HG02610 (cell line): ENCODE measurements around the gene TP53TG3D.
"Not testable (repeated sequence)": the region's sequence is repeated elsewhere in the genome, so short reads cannot be mapped to it uniquely, and the experiment has no call there.

Source experiments
- ATAC-seq: cut with Tn5 transposase; IDR thresholded peaks from one replicate; pipeline ENCODE4 v1.9.1; 2021; ENCODE audit warnings: mild to moderate bottlenecking, moderate library complexity; ENCODE audit not compliant: unreplicated experiment

Gene TP53TG3D, protein sequence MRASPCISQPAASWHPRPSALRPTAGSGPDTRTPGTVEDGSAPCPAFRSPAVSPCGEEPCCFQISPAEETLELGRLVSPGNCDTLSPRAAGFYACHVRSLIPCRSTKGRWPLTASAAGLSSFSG

DNA sequence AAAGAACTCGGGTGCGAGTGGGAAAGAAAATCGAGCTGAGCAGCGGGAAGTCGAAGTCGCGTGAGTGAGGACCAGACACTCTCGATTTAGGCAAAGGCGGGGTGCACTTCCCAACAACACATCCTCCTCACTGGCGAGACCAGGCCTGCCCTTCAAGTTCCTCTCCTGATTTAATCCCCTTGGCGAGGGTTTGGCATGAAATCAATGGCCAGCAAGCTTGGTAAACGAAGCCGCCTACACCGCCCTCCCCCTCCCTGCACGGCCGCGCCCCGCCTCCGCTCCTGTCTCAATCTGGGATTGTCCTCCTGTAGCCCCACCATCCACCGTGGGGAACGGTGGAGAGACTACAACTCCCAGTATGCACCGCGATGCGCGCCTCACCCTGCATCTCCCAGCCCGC lies at the start of gene TP53TG3D:
Gene TP53TG3D, plus strand, starts transcription at position 301 of the 400 bp plus-strand sequence. Its CDS starts 68 bp downstream, at position 369.
- ATAC-seq: not testable (repeated sequence)

DNA sequence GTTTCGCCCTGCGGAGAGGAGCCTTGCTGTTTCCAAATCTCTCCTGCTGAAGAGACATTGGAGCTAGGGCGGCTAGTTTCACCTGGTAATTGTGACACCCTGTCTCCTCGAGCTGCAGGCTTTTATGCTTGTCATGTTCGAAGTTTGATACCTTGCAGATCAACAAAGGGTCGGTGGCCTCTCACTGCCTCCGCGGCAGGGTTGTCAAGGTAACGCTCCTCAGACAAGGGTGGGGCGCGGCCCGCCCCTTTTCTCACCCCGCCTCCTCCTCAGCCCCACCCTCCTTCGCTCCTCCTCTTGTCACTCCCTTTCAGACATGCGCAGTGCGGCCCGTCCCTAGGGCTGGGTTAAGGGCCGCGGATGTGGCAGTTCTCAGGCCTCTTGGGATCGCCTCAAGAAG lies 421 bp downstream of the TP53TG3D start:
- ATAC-seq: not testable (repeated sequence)

- not testable (repeated sequence) for ATAC-seq
These were observed 8.4 kb downstream of the TP53TG3D start for GRCh38 chr16:32261526-32261925.

DNA sequence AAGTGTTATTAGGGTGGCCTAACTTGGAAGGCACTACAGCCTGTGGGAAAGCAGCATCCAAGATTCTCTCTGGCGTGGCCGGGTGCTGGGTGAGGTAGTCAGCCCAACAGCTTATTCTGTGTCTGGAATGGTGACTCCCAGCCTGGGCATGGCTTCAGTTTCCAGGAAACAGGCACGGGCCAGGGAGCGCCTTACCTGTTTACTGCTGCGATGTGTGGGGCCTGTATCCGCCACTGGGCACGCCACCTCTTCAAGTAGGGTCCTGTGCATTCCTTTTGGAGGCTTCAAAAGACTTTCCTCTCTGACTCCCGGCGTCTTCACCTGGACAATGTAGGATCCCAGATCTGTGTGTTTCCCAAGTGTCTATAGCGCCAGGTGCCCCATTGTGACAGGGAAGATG lies 10.5 kb downstream of the TP53TG3D start:
- not testable (repeated sequence) for ATAC-seq

DNA sequence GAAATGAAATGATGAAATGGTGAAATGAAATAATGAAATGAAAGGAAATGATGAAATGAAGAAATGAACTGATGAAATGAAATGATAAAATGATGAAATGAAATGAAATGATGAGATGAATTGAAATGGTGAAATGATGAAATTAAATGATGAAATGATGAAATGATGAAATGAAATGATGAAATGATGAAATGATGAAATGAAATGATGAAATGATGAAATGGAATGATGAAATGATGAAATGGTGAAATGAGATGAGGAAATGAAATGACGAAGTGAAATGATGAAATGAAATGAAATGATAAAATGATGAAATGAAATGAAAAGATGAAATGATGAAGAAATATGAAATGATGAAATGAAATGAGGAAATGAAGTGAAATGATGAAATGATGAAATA lies 28.8 kb downstream of the TP53TG3D start:
- ATAC-seq: not testable (repeated sequence)

GRCh38 chr16:32283024-32283423 lies 29.9 kb downstream of the TP53TG3D start:
- not testable (repeated sequence) for ATAC-seq

- ATAC-seq: not testable (repeated sequence)
These were observed 30.9 kb downstream of the TP53TG3D start for GRCh38 chr16:32283917-32284495.

DNA sequence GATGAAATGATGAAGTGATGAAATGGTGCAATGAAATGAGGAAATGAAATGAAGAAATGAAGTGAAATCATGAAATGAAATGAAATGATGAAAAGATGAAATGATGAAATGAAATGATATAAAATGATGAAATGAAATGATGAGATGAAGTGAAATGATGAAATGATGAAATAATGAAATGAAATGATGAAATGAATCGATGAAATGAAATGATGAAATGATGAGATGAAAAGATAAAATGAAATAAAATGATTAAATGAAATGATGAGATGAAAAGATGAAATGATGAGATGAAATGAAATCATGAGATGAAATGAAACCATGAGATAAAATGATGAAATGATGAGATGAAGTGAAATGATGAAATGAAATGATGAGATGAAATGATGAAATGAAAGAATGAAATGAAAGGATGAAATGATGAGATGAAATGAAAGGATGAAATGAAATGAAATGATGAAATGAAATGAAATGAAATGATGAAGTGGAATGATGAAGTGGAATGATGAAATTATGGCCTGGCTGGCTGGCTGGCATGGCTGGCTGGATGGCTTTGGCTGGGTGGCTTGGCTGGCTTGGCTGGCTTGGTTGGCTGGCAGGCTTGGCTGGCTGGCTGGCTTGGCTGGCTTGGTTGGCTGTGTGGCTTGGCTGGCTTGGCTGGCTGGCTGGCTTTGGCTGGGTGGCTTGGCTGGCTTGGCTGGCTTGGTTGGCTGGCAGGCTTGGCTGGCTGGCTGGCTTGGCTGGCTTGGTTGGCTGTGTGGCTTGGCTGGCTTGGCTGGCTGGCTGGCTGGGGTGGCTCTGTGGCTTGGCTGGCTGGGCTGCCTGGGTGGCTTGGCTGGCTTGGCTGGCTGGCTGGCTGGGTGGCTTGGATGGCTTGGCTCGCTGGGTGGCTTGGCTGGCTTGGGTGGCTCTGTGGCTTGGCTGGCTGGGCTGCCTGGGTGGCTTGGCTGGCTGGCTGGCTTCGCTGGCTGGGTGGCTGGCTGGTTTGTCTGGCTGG lies 32.0 kb downstream of the TP53TG3D start:
- ATAC-seq: not testable (repeated sequence)

- ATAC-seq: not testable (repeated sequence)
These were observed 33.1 kb downstream of the TP53TG3D start for GRCh38 chr16:32286193-32286592.

- ATAC-seq: not testable (repeated sequence)
These were observed 34.7 kb downstream of the TP53TG3D start for GRCh38 chr16:32287743-32288142.

DNA sequence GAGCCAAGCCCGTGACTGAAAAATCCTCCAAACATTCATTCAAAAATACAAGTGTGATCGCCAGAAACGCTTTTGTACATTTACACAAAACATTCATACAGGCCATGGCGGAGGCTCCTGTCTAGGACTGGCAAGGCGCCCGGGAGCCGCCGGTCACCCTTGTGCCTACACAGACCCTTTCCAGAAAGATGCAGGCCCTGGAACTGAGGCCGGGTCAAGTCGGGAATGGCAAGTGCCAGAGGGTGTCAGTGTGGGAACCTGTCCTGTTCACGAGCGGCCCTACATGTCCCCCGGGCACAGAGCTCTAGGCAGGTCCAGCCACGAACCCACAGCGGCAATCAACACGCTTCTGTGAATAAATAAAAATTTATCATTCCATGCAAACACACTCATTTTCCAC lies 36.1 kb downstream of the TP53TG3D start:
- not testable (repeated sequence) for ATAC-seq

DNA sequence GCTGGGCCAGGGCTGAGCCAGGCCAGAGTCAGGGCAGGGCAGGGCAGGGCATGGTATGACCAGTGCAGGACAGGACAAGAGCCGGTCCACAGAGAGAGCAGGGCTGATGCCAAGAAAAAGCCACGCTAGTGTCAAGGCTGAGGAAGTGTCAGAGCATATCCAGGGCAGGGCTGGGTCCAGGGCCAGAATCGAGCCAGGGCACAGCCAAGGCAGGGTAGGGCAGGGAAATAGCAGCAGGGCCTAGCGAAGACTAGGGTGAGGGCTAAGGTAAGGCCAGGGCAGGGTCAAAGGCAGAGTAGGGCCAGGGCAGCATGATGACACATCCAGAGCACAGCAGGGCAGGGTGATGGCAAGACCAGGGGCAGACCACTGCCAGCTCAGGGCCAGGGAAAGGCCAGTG lies 49.7 kb downstream of the TP53TG3D start:
- not testable (repeated sequence) for ATAC-seq
